Upper lobe of left lung (tissue), 6 donors: ENCODE results near the gene CACNA1S. TPM values are rescaled to one million over a fixed set of nuclear protein-coding genes. Genes with fewer than 3 reads are reported as not detected.

Source experiments
- ATAC-seq, 2 donors: fragments of 200-7000 bp; cut with Tn5 transposase; one replicate each; pipeline ENCODE4 v1.9.1; 2022; ENCODE audit warnings: mild to moderate bottlenecking in 2 of 2, moderate library complexity in 2 of 2; ENCODE audit not compliant: low FRiP score in 2 of 2
- DNase-seq, 2 donors: peaks; one replicate each; pipeline ENCODE4 v3.0.0-alpha.2; 2019 to 2020
- H3K27ac ChIP-seq, 4 donors: fragments of 200-600 bp; sonication (generic); one replicate each; pipeline ENCODE4 v1.5.1; 2016 to 2019
- H3K27me3 ChIP-seq, 4 donors: fragments of 200-600 bp; sonication (generic); one replicate each; pipeline ENCODE4 v1.5.1; 2017 to 2019
- H3K36me3 ChIP-seq, 4 donors: fragments of 200-600 bp; sonication (generic); one replicate each; pipeline ENCODE4 v1.5.1; 2016 to 2019
- H3K4me1 ChIP-seq, 4 donors: fragments of 200-600 bp; sonication (generic); one replicate each; pipeline ENCODE4 v1.5.1; 2018 to 2019
- H3K4me3 ChIP-seq, 4 donors: fragments of 200-600 bp; sonication (generic); one replicate each; pipeline ENCODE4 v1.5.1; 2017 to 2019; ENCODE audit warnings: mild to moderate bottlenecking in 2 of 4, moderate library complexity in 1 of 4
- H3K9me3 ChIP-seq, 4 donors: fragments of 200-600 bp; sonication (generic); one replicate each; pipeline ENCODE4 v1.5.1; 2018 to 2019
- EP300 ChIP-seq, 4 donors: sonication (generic); formaldehyde crosslinking; IDR thresholded peaks; one replicate each; pipeline ENCODE4 v1.5.1; 2017; ENCODE audit warnings: antibody characterized with exemption in 4 of 4, control low read depth in 2 of 4
- POLR2A ChIP-seq, 4 donors: fragments of 450-650 bp; IDR thresholded peaks; one replicate each; pipeline ENCODE4 v1.5.1; 2016 to 2017; ENCODE audit warnings: antibody characterized with exemption in 4 of 4, mild to moderate bottlenecking in 2 of 4
- POLR2AphosphoS5 ChIP-seq, 2 donors: sonication (generic); formaldehyde crosslinking; IDR thresholded peaks; one replicate each; pipeline ENCODE4 v1.5.1; 2017; ENCODE audit warnings: antibody characterized with exemption in 2 of 2
- WGBS, 2 donors: methylation state at CpG; one replicate each; pipeline ENCODE4 v1.1.5; 2017 to 2018; 5-methylcytosine and 5-hydroxymethylcytosine counted together
- total RNA-seq, 6 donors: library from RNA; depleted of rRNA in 4 of 6; stranded (reverse); fragments of >200 nt in 4 of 6; gene quantifications; one replicate each; pipeline versions ENCODE4 v1.1.0 to v1.2.1, GENCODE V29; 2016 to 2021
- TF ChIP-seq, protein P1 (sequence below), 6 experiments: fragments of 450-650 bp in 4 of 6; fragments of 200-600 bp in 2 of 6; sonication (generic) in 2 of 6; IDR thresholded peaks; one replicate each; pipeline ENCODE4 v1.5.1; 2016 to 2019; ENCODE audit warnings: antibody characterized with exemption in 6 of 6
- donor health status: DM: no; HTN: no; CAD: no; lungs with moderate emphysema.
- donor health status: DM: no; HTN: yes; CAD: no; lungs with severe emphysema.

Gene CACNA1S
- total RNA-seq, 6 donors from 2014 or later = 0.03 to 0.30 (median 0.10) TPM; not detected in 3

DNA sequence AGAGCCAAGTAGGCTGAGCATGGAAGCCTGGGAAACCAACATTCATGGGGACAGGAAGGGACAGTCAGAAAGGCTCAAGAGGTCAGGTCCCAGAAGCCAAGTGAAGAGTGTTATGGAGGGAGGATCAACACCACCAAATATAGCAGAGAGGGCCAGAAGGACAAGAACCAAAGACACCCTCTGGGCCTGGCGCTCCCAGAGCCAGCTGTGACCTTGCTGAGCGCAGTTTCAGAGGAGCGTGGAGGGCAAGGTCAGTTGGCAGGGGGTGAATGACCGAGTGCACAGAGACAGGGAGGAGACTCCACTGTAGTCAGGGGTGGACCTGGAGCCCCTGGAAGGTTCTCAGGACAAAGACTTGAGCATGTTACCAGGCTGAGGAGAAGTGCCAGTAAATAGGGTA, 19.2 kb upstream of the CACNA1S start:
- WGBS, 2 donors = 80 to 84% methylated on average over 4 of the region's 4 CpGs
- Histone ChIP-seq H3K4me1 (no peaks in the 10 kb centered on the region), H3K4me3 (no peak overlapping the region), H3K27me3 (no peaks in the 10 kb centered on the region), H3K27ac (no peak overlapping the region), H3K36me3 (peaks cover 0 to 24% (median 8%) of the 10 kb centered on the region in 4 donors), H3K9me3 (no peaks in the 10 kb centered on the region)
- DNase-seq = no peak
- TF ChIP-seq POLR2AphosphoS5 (IDR thresholded peaks at IDR 0.05) (peak in 1 of 2 donors; percentile 52), POLR2A (IDR thresholded peaks at IDR 0.05) (no peak)
- no peak for ATAC-seq

DNA sequence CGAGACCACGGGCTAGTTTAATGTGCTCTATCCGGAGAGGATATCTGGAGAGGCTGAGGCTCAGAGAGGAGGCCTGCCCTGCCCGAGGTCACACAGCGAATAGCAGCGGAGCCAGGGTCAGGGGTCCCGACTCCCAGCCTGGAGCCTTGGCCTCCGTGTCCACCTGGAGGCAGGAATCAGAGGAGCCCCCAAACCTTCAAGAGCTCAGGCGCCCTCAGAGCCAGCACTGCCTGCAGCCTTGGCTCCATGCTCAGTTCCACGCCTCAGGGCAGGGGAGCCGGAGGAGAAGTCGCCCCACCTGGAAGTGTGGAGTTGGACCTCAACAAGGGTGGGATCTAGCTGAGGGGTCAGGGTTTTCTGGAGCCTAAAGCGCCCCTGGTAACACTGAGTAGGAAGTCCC, 16.7 kb upstream of the CACNA1S start:
- ATAC-seq (no peak), DNase-seq (no peak)
- H3K27ac ChIP-seq = no peak overlapping the region
- no peaks in the 10 kb centered on the region for H3K4me1 ChIP-seq
- 95 to 98% methylated on average over 8 to 13 of the region's 13 CpGs for WGBS, 2 donors
- H3K9me3 ChIP-seq = no peaks in the 10 kb centered on the region
- TF ChIP-seq, protein P1, sequence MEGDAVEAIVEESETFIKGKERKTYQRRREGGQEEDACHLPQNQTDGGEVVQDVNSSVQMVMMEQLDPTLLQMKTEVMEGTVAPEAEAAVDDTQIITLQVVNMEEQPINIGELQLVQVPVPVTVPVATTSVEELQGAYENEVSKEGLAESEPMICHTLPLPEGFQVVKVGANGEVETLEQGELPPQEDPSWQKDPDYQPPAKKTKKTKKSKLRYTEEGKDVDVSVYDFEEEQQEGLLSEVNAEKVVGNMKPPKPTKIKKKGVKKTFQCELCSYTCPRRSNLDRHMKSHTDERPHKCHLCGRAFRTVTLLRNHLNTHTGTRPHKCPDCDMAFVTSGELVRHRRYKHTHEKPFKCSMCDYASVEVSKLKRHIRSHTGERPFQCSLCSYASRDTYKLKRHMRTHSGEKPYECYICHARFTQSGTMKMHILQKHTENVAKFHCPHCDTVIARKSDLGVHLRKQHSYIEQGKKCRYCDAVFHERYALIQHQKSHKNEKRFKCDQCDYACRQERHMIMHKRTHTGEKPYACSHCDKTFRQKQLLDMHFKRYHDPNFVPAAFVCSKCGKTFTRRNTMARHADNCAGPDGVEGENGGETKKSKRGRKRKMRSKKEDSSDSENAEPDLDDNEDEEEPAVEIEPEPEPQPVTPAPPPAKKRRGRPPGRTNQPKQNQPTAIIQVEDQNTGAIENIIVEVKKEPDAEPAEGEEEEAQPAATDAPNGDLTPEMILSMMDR (IDR thresholded peaks at IDR 0.05) = no peak
- no peaks in the 10 kb centered on the region for H3K36me3 ChIP-seq
- no peaks in the 10 kb centered on the region for H3K27me3 ChIP-seq
- no peak overlapping the region for H3K4me3 ChIP-seq

DNA sequence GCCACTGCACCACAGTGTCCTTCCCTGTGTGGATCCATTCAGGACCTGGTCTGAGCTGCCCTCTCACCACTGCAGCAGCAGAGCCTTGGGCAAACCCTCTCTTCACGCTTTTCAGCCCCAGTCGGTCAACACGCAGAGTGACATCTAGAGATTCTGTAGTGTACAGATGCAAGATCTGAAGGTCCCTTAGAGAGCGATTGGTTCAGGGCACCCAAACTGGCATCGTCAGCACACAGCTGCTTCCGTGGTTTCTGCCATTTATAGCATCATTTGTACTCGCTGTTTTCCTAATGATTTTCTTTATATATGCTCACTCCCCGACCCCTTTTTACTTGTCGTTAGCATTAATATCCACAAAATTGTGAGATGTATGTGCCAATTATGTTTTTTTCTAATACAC, 16.2 kb upstream of the CACNA1S start:
- no peaks in the 10 kb centered on the region for H3K4me1 ChIP-seq
- no peak overlapping the region for H3K4me3 ChIP-seq
- H3K27ac ChIP-seq = no peak overlapping the region
- TF ChIP-seq EP300 (IDR thresholded peaks at IDR 0.05) (no peak), POLR2A (IDR thresholded peaks at IDR 0.05) (no peak), POLR2AphosphoS5 (IDR thresholded peaks at IDR 0.05) (no peak)
- TF ChIP-seq, protein P1 (IDR thresholded peaks at IDR 0.05) = no peak
- H3K27me3 ChIP-seq = no peaks in the 10 kb centered on the region
- no peaks in the 10 kb centered on the region for H3K36me3 ChIP-seq
- DNase-seq (no peak), ATAC-seq (no peak)
- H3K9me3 ChIP-seq = no peaks in the 10 kb centered on the region
- WGBS, 2 donors = 92 to 94% methylated on average over 9 of the region's 9 CpGs

DNA sequence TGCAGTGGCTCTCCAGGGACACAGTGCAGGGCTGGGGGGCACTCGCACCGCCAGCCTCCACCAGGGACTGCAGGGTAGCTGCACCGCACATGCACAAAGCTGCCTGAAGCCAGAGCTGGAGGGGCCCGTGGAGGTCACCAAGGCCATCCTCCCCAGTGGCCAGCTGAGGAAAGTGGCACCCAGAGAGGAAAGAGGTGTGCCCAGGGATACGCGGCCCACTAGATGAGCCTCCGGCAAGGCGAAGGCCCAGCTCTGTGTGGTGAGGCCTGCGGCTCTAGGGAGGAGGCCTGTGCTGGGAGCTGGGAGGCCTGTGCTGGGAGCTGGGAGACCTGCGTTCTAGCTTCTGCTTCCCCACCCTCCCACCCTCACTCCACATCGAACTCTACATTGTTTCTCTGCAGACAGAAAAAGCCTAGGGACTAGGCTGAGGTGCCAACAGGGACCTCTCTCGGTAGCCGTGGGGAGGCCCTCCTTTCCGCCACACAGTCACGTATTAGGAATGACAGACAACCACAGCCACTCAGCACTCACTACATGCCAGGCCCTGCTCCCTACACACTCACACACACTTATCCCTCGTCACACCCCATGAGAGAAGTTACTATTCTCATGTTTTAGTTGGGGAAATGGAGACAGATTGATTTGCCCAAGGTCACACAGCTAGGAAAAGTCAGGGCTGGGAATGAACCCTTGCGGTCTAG, 15.7 kb upstream of the CACNA1S start:
- WGBS, 2 donors = 82 to 88% methylated on average over 10 to 15 of the region's 17 CpGs
- no peak for ATAC-seq
- TF ChIP-seq, protein P1 (IDR thresholded peaks at IDR 0.05) = no peak
- TF ChIP-seq EP300 (IDR thresholded peaks at IDR 0.05) (no peak), POLR2A (IDR thresholded peaks at IDR 0.05) (no peak), POLR2AphosphoS5 (IDR thresholded peaks at IDR 0.05) (no peak)
- Histone ChIP-seq H3K27ac (no peak overlapping the region), H3K27me3 (no peaks in the 10 kb centered on the region), H3K36me3 (no peaks in the 10 kb centered on the region), H3K9me3 (no peaks in the 10 kb centered on the region), H3K4me3 (no peak overlapping the region), H3K4me1 (no peaks in the 10 kb centered on the region)
- DNase-seq = peak in 1 of 2 donors; percentile 62

DNA sequence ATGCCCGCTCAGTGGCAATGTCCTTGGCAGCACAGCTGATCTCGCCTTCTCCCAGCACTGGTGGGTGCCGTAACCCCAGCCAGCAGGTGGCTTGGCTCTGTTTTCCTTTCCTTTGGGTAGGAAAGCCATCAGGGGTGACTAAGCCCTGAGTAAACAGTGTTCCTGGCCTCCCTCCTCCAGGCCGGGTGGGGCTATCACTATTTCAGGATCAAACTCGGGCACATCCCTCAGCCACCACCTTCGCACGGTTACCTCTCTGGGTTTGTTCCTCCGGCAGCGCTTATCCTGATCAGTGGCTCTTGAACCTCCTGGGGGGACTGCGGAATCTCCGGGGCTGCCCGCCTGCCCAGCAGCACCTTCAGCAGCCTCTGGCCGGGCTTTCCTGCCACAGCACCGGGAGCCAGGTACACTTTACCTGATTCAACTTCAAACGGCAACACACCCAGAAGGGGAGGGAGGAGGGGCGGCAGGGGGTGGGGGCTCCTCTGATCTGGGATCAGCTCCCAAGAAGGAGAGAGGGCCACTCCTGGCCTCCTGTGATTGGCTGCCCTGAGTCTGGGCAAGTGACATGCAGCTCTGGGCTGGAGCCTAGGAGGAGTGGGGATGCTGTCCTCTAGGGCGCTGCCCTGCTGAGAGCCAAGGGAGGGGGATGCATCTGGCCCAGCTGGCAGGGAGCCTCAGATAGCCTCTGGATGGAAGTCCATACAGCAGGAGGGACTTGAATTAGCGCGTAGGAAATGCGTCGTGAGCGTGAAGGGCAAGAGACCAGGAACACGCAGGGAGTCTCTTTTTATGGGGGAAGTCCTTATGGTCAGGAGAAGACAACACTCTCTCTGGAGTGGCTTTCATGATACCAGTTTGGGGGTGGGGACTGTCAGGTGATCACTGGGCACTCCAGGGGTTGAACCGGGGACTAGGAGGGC, 14.9 kb upstream of the CACNA1S start, which contains the start of gene ASCL5:
Gene ASCL5 (minus strand): TSS at position 353 of the 923 bp plus-strand sequence. CDS start 11,812 bp downstream, outside the sequence.
- Histone ChIP-seq H3K27me3 (no peaks in the 10 kb centered on the region), H3K9me3 (no peaks in the 10 kb centered on the region), H3K4me1 (no peaks in the 10 kb centered on the region), H3K36me3 (no peaks in the 10 kb centered on the region), H3K27ac (no peak within 1 kb of the TSS), H3K4me3 (no peak within 1 kb of the TSS)
- TF ChIP-seq POLR2A (IDR thresholded peaks at IDR 0.05) = no peak
- TF ChIP-seq, protein P1 (IDR thresholded peaks at IDR 0.05) = peak in 1 of 6 experiments; percentile 24
- TF ChIP-seq POLR2AphosphoS5 (IDR thresholded peaks at IDR 0.05) = no peak
- no peak for TF ChIP-seq EP300 (IDR thresholded peaks at IDR 0.05)
- 63 to 82% methylated on average over 16 to 24 of the region's 24 CpGs for WGBS, 2 donors
- DNase-seq (peak; percentile 31 to 72), ATAC-seq (peak; percentile 28 to 29)
